GM23338 (cell line): ENCODE measurements around the gene NOL12. TPM values are rescaled to one million over a fixed set of nuclear protein-coding genes. Genes with fewer than 3 reads are reported as not detected.

Source experiments
- ATAC-seq: fragments of 200-7000 bp; cut with Tn5 transposase; 3 replicates; pipeline ENCODE4 v1.9.1; 2020
- DNase-seq: peaks from one replicate; pipeline ENCODE4 v3.0.0-alpha.2; 2015; ENCODE audit warnings: low spot score
- H2AFZ ChIP-seq: fragments of 200-600 bp; sonication (generic); 2 replicates; pipeline ENCODE4 v1.8.0; 2016; ENCODE audit warnings: antibody characterized with exemption, mild to moderate bottlenecking, moderate library complexity
- H3F3A ChIP-seq: fragments of 200-600 bp; sonication (generic); replicated peaks from 2 replicates; pipeline ENCODE4 v1.8.0; 2017; ENCODE audit warnings: antibody characterized with exemption, mixed run types, low read depth
- H3K27ac ChIP-seq: fragments of 200-600 bp; sonication (generic); 2 replicates; pipeline ENCODE4 v1.6.1; 2016; ENCODE audit warnings: low read depth
- H3K27me3 ChIP-seq: fragments of 200-600 bp; sonication (generic); 2 replicates; pipeline ENCODE4 v1.8.0; 2016; ENCODE audit warnings: mild to moderate bottlenecking, mixed run types, moderate library complexity; ENCODE audit not compliant: insufficient read depth
- H3K36me3 ChIP-seq: fragments of 200-600 bp; sonication (generic); 2 replicates; pipeline ENCODE4 v1.8.0; 2016; ENCODE audit warnings: mild to moderate bottlenecking; ENCODE audit not compliant: insufficient read depth
- H3K4me1 ChIP-seq: fragments of 200-600 bp; sonication (generic); 2 replicates; pipeline ENCODE4 v1.8.0; 2016; ENCODE audit warnings: mild to moderate bottlenecking, moderate library complexity; ENCODE audit not compliant: insufficient read depth
- H3K4me2 ChIP-seq: fragments of 200-600 bp; sonication (generic); 2 replicates; pipeline ENCODE4 v1.7.1; 2017; ENCODE audit warnings: mixed run types
- H3K4me3 ChIP-seq: fragments of 200-600 bp; sonication (generic); 2 replicates; pipeline ENCODE4 v1.6.1; 2016; ENCODE audit warnings: mixed run types
- H3K79me2 ChIP-seq: fragments of 200-600 bp; sonication (generic); replicated peaks from 2 replicates; pipeline ENCODE4 v1.8.0; 2017; ENCODE audit warnings: mild to moderate bottlenecking; ENCODE audit not compliant: insufficient read depth
- H3K9me2 ChIP-seq: fragments of 200-600 bp; sonication (generic); 2 replicates; pipeline ENCODE4 v1.8.0; 2017; ENCODE audit not compliant: insufficient read depth
- H4K20me1 ChIP-seq: fragments of 200-600 bp; sonication (generic); replicated peaks from 2 replicates; pipeline ENCODE4 v1.8.0; 2017; ENCODE audit warnings: mild to moderate bottlenecking; ENCODE audit not compliant: insufficient read depth
- H3K27ac Mint-ChIP-seq: 2 replicates; pipeline ENCODE4 v1.8.0; 2020; ENCODE audit warnings: inconsistent platforms, mild to moderate bottlenecking, moderate library complexity, mixed read lengths
- H3K27me3 Mint-ChIP-seq: 3 replicates; pipeline ENCODE4 v1.8.0; 2022; ENCODE audit warnings: low read depth, mild to moderate bottlenecking, moderate library complexity, mixed read lengths, inconsistent platforms; ENCODE audit not compliant: insufficient read depth, poor library complexity
- H3K36me3 Mint-ChIP-seq: 3 replicates; pipeline ENCODE4 v1.8.0; 2021; ENCODE audit warnings: low read depth, mild to moderate bottlenecking, inconsistent platforms, moderate library complexity, mixed read lengths
- H3K4me1 Mint-ChIP-seq: 3 replicates; pipeline ENCODE4 v1.8.0; 2020; ENCODE audit warnings: mild to moderate bottlenecking, inconsistent platforms, mixed read lengths
- H3K4me3 Mint-ChIP-seq: 3 replicates; pipeline ENCODE4 v1.8.0; 2021; ENCODE audit warnings: moderate library complexity, mild to moderate bottlenecking, inconsistent platforms, mixed read lengths
- H3K9me3 Mint-ChIP-seq: 3 replicates; pipeline ENCODE4 v1.8.0; 2020; ENCODE audit warnings: moderate library complexity, mild to moderate bottlenecking, inconsistent platforms, mixed read lengths
- CREB1 ChIP-seq: fragments of 250-450 bp; sonication (Bioruptor Pico); IDR thresholded peaks from 2 replicates; pipeline ENCODE4 v1.5.0; 2020; ENCODE audit warnings: low read depth, mild to moderate bottlenecking, moderate library complexity
- CTCF ChIP-seq, 2 experiments: fragments of 200-600 bp in 1 of 2; sonication (generic) in 1 of 2; conservative IDR thresholded peaks; 2 replicates each; pipeline versions ENCODE4 v1.5.1 to v1.6.1; 2016 to 2017; ENCODE audit warnings: antibody characterized with exemption in 2 of 2, low read depth in 2 of 2, mild to moderate bottlenecking in 2 of 2, moderate library complexity in 1 of 2
- ETS1 ChIP-seq: IDR thresholded peaks from 2 replicates; pipeline ENCODE4 v1.6.1; 2016; ENCODE audit warnings: antibody characterized with exemption
- POLR2AphosphoS5 ChIP-seq: IDR thresholded peaks from 2 replicates; pipeline ENCODE4 v1.6.1; 2016; ENCODE audit warnings: antibody characterized with exemption, low read depth
- ZNF114 ChIP-seq: fragments of 250-450 bp; sonication (Bioruptor Pico); IDR thresholded peaks from 2 replicates; pipeline ENCODE4 v1.5.0; 2020; ENCODE audit warnings: mild to moderate bottlenecking, moderate library complexity
- ZNF462 ChIP-seq: fragments of 250-450 bp; sonication (Bioruptor Pico); IDR thresholded peaks from 2 replicates; pipeline ENCODE4 v1.5.0; 2020; ENCODE audit warnings: mild to moderate bottlenecking, moderate library complexity
- long read RNA-seq: library from polyadenylated mRNA; unstranded; transcript quantifications from one replicate; pipeline ENCODE4 v2.0.0, GENCODE V29; 2020; ENCODE audit not compliant: unreplicated experiment
- polyA plus RNA-seq: library from polyadenylated mRNA; unstranded; fragments of >200 nt; fragmentation: Nextera tagmentation; extraction: Ambion mirVana; gene quantifications from 2 replicates; pipeline ENCODE4 v1.2.1, GENCODE V29; 2016
- total RNA-seq: library from RNA; depleted of rRNA; stranded (reverse); fragments of >200 nt; shearing (Covaris generic); gene quantifications from 2 replicates; pipeline ENCODE4 v1.2.3, GENCODE V29; 2014; rRNA removed

Gene NOL12
- total RNA-seq (18.6 and 22.2 TPM in 2 replicates), polyA plus RNA-seq (48.5 and 58.8 TPM in 2 replicates)
- long read RNA-seq, transcript NOL12-201 (6 exons, 2,854 nt), result major isoform, 17 of 37 reads
- long read RNA-seq, transcript NOL12-202 (7 exons, 945 nt), result minor isoform, 11 of 37 reads
- long read RNA-seq, partial matches to known transcripts, result 1 of 37 reads
- long read RNA-seq, other reads (novel, unspliced or antisense), result 8 of 37 reads

GRCh38 chr22:37686002-37686982 lies at the start of gene NOL12:
Gene NOL12, plus strand, starts transcription at chr22:37686343. Its CDS starts 50 bp downstream, at chr22:37686393.
- peak within 1 kb of the TSS; percentile 95 for H3K4me3 Mint-ChIP-seq
- Histone ChIP-seq H4K20me1 (no peaks in the 10 kb centered on the region; the same call in 1 of the 2 replicates), H3K9me2 (no peaks in the 10 kb centered on the region), H3K27me3 (no peaks in the 10 kb centered on the region), H3K79me2 (peaks cover 11% of the 10 kb centered on the region), H3K27ac (peak within 1 kb of the TSS; percentile 86), H3K4me3 (peak within 1 kb of the TSS; percentile 100), H2AFZ (peak within 1 kb of the TSS; percentile 81), H3F3A (peaks cover 8% of the 10 kb centered on the region; the same call in 1 of the 2 replicates), H3K36me3 (no peaks in the 10 kb centered on the region), H3K4me2 (peak within 1 kb of the TSS; percentile 100), H3K4me1 (no peaks in the 10 kb centered on the region)
- H3K4me1 Mint-ChIP-seq, result peaks cover 4% of the 10 kb centered on the region; the same call in 2 of the 3 replicates
- peaks cover 1% of the 10 kb centered on the region for H3K27me3 Mint-ChIP-seq
- peaks cover 23% of the 10 kb centered on the region for H3K36me3 Mint-ChIP-seq
- no peak for TF ChIP-seq ZNF114 (CRISPR knock-in tag)
- no peak for TF ChIP-seq CTCF (conservative IDR thresholded peaks at IDR 0.05; ENCODE audit: low read depth in 2 of 2)
- TF ChIP-seq ZNF462, result no peak
- TF ChIP-seq POLR2AphosphoS5, result peak; percentile 47
- peak; percentile 81 for TF ChIP-seq CREB1 (CRISPR knock-in tag)
- peak; percentile 62 for TF ChIP-seq ETS1
- no peaks in the 10 kb centered on the region; the same call in 2 of the 3 replicates for H3K9me3 Mint-ChIP-seq
- peak within 1 kb of the TSS; percentile 88 for H3K27ac Mint-ChIP-seq
- peak; percentile 95 for DNase-seq
- ATAC-seq, result peak; percentile 87
